GM19395 (cell line): ENCODE data around the gene UNC5A.

Experiments used
- ATAC-seq: cut with Tn5 transposase; IDR thresholded peaks from one replicate; pipeline ENCODE4 v1.9.1; 2021; ENCODE audit warnings: mild to moderate bottlenecking, moderate library complexity; ENCODE audit not compliant: unreplicated experiment

Gene UNC5A

GRCh38 chr5:176781638-176782570 lies 28.5 kb upstream of the UNC5A start:
- ATAC-seq: no peak

GRCh38 chr5:176784218-176785165 lies 25.9 kb upstream of the UNC5A start:
- no peak for ATAC-seq

GRCh38 chr5:176785184-176786145 lies 24.9 kb upstream of the UNC5A start:
- ATAC-seq: no peak

- ATAC-seq: no peak
Observed at GRCh38 chr5:176787676-176788075, 22.7 kb upstream of the UNC5A start.

DNA sequence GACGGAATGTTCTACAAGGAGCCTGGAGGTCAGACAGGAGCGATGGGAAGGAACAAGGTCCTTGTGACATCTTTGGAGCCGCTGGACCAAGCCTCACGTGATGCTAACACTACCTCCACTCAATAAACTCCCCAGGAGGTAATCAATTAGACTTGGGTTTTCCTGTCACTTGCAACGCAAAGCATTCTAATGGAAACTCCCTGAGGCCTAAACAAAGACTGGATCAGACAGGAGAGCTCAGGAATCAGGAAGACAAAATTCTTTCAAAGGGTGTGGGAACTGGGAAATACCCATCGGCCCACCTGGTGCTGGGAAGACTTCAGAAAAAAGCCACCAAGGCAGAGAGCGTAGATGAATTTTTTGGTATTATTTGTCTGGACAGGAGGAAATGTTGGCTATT lies 22.3 kb upstream of the UNC5A start:
- no peak for ATAC-seq

DNA sequence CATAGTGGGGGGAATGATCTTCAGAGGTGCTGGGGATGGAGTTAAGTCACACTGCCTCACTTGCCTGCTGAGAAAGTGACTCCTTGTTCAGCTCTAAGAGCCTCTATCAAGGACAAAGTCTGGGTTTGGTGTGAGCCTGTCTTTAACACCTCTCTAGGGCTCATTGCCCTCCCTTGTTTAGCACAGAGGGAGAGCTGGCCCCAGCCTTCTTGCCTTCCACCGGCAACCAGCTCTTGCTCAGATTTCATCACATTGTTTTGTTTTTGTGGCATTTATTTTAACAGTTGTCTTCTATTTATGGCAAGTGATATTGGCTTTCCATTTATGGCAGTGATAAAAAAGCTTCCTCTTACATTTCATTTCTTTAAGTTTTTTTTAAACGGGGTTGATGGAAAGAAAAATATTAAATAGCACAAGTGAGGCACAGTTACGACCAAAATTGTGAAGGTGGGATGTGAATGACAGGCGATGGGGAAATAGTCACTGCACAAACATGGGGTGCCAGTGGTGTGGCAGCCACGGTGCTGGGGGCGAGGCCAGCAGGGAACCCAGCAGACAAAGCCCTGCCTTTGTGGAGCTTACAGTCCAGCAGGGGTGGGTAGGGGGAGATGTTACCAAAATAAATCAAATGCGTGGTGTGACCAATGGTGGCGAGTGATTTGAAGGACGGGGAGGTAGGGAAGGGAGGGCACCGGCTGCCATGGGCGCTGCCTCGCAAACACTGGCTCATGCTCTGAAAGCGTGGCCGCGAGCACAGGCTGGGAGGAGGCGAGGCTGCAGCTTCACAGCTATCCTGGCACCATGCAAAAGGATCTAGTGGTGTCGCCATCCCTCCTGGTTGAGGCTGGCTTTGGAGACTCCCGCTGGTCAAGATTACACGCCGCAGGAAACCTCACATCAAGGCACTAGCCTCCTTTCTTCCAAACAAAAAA lies 21.2 kb upstream of the UNC5A start:
- ATAC-seq: no peak

- no peak for ATAC-seq
Observed at GRCh38 chr5:176789873-176790615, 20.3 kb upstream of the UNC5A start.

DNA sequence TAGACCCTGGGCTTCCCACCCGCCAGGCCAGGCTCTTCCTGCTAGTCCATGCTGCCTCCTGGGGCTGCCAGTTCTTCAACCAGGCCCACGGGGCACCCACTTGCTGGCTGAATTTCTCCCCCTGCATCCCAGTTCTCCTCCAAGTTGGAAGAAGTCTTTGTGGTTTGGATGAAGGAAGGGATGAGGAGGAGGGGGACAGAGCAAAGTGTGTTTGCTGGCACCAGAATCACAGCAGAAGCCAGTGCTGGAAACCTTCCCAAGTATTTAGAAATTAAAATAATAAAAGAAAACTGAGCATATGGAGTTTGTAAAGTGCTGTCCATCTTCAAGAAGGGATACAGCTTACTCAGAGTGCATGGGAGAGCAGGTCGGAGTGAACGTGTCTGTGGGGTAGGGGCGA lies 19.4 kb upstream of the UNC5A start:
- ATAC-seq: no peak

DNA sequence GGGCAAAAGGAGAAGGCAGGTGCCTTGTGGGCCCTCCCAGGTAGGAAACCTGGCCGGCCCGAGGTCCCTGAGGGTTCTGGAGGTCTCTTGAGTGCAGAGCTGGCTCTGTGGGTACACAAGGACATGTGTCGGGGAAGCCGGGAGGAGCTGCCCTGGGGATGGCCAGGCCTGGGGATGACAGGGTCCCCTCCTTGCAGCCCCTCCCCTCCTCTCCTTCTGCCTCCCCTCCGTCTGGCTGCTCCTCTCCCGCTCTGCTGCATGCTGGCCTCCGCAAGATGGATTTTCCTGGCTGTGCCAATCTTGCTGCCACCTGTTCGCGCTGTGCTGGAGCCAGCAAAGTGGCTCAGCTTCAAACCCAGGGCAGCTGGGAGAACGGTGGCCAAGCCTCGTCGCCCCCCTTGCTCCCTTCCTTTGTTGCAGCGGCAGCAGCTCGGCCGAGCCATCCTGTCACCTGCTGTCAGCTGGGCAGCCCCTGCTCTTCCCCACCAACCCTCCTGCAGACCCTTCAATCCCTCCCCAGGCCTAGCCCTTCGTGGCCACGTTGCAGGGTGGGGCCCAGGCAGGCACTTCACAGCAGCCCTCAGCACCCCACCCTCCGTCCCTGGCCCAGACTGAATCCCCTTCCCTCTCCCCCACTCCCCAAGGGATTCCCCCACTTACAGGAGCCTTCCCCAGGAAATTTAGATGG lies 17.6 kb upstream of the UNC5A start:
- ATAC-seq: no peak

DNA sequence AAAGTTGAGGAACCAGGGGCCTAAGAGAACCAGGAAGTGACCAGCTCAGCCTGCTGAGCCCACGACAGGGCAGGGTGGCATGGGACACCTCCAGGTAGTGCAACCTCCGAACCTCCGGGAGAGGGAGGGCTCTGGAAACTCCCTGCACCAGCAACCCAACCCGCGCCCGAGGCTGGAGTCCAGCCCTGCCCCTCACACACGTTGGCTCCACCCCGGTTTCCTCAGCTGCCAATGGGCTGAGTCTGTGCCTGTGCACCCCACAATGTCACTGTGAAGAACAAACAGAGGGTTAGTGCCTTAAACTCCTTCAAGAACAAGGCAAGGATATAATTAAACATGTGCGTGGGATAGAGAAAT lies 17.0 kb upstream of the UNC5A start:
- no peak for ATAC-seq

GRCh38 chr5:176793736-176794135 lies 16.6 kb upstream of the UNC5A start:
- ATAC-seq: no peak

DNA sequence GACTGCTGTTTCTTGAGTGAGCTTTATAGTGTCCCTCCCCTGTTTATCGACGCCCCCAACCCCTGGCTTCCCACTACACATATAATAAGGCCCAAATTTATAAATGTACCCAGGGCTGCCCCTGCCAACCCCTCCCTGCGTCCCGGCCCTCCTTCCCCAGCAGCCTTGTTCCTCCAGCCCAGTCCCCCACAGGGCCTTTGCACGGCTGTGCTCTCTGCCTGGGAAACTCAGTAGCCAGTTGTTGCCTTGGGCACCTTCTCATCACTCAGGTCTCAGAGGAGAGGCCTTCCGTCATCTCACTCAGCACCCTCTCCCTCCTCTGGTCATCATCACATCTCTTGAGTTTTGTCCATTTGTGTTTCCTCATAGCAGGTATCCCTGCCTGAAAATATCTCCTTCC lies 15.8 kb upstream of the UNC5A start:
- no peak for ATAC-seq

GRCh38 chr5:176796411-176796810 lies 13.9 kb upstream of the UNC5A start:
- no peak for ATAC-seq

GRCh38 chr5:176796970-176797369 lies 13.4 kb upstream of the UNC5A start:
- ATAC-seq: no peak

DNA sequence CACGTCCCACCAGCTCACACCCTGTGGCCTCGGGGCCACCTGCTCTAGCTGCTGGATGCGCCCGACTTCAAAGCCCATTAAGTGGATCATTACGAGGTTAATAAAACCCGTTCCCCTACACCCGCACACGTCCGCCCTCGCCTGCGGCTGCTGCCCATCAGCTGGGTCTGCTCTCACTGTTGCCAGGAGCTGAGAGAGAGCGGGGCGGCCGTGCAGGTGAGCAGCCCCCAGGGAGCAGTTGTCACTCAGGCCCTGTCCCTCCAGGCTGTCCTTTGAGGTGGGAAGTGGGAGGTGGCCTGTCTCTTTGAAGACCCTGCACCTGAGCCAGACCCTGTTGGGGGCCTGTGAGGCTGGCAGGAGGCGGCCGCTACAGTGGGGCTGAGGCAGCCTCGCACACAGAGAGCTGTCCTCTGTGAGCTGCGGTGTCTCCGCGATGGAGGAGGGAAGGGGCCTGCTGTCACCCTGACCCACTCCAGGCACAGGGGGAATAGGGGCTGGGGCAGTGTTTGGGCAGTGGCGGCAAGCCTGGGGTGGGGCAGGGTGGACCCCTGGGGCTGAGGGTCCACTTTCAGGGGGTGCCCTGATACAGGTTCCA lies 12.8 kb upstream of the UNC5A start:
- no peak for ATAC-seq

- no peak for ATAC-seq
Observed at GRCh38 chr5:176798086-176798876, 12.1 kb upstream of the UNC5A start.

DNA sequence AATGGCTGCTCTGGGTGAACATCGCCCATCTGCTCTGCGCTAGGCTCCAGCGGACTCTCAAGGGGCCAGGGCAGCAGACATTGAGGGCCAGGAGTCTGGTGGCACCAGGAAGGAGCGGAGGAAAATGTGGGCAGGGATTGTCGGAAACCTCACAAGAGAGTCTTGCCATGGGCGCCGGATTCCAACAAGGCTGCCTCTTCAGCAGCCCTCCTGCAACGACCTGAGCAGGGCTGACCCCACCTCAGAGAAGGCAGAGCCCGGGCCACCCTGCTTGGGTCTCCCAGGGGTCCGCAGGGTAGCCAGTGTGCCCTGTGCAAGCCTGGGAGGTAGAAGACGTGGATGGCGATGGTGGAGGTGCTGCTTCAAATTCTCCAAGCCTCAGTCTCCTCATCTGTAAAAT lies 11.4 kb upstream of the UNC5A start:
- ATAC-seq: no peak
